ENCODE measurements around the gene ZNF526. TPM values are rescaled to one million over a fixed set of nuclear protein-coding genes. Genes with fewer than 3 reads are reported as not detected.

The ZNF526 gene
- total and polyA plus RNA-seq, 9 of the 15 experiments (the other 6 are each of a cell fraction or from before 2014, with no cell fraction given): 1.3 to 17.9 (median 6.2) TPM

DNA sequence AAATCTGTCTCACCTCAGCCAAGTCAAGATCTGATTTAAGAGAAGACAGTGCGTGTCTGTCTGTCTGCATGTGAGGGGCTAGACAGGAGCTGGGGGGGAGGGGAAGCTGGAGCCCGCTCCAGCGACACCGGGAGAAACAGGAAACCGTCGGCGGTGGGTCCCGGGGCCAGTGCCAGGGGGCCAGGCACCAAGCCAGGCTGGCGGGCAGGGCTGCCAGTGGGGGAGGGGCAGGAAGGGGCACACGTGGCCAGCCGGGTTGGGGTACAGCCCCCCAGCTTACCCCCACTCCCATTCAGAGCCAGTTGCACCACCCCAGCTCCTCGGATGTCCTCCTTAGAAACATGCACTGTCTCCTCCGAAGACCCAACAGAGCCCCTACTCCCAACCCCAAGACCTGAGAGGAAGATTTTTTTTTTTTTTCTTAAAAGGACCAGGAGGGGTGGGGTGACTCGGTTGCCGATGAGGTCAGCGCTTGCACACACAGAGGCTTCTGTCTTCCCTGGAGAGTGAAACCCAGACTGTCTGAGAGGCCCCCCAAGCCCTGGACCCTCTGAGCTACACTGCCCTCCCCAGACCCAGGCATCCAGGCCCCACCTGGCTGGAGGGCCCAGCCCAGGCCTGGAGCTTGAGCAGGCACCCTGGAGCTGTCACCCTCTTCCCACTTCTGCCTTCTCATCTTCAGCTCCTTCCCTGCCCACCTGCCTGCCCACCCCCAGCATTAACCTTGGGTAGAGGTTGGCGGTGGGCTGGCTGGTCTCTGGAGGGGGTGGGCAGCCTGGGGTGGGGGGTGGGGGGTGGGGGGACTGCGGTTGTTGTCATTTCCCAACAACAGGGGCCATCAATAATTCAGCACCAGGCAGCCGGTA is 30.8 kb downstream of the ZNF526 start (continued):
- TF ChIP-seq TAF9B (IDR thresholded peaks at IDR 0.05; ENCODE audit: partially characterized antibody) (no peak), RBFOX2 (IDR thresholded peaks at IDR 0.05; ENCODE audit: low read depth, low read length) (peak; percentile 55; the same call in 1 of the 2 replicates), BHLHE40 (IDR thresholded peaks at IDR 0.05; ENCODE audit: low read length) (no peak), ZNF830 (CRISPR knock-in tag; IDR thresholded peaks at IDR 0.05) (no peak), PHB (CRISPR knock-in tag; IDR thresholded peaks at IDR 0.05) (no peak), POLR3G (IDR thresholded peaks at IDR 0.05; ENCODE audit: extremely low read depth, insufficient read length, insufficient replicate concordance) (no peak)
- TF ChIP-seq, protein P1, sequence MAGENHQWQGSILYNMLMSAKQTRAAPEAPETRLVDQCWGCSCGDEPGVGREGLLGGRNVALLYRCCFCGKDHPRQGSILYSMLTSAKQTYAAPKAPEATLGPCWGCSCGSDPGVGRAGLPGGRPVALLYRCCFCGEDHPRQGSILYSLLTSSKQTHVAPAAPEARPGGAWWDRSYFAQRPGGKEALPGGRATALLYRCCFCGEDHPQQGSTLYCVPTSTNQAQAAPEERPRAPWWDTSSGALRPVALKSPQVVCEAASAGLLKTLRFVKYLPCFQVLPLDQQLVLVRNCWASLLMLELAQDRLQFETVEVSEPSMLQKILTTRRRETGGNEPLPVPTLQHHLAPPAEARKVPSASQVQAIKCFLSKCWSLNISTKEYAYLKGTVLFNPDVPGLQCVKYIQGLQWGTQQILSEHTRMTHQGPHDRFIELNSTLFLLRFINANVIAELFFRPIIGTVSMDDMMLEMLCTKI (IDR thresholded peaks at IDR 0.05; ENCODE audit: partially characterized antibody): no peak

All from K562 (cell line).